ENCODE results near the gene BCL2A1.

DNA sequence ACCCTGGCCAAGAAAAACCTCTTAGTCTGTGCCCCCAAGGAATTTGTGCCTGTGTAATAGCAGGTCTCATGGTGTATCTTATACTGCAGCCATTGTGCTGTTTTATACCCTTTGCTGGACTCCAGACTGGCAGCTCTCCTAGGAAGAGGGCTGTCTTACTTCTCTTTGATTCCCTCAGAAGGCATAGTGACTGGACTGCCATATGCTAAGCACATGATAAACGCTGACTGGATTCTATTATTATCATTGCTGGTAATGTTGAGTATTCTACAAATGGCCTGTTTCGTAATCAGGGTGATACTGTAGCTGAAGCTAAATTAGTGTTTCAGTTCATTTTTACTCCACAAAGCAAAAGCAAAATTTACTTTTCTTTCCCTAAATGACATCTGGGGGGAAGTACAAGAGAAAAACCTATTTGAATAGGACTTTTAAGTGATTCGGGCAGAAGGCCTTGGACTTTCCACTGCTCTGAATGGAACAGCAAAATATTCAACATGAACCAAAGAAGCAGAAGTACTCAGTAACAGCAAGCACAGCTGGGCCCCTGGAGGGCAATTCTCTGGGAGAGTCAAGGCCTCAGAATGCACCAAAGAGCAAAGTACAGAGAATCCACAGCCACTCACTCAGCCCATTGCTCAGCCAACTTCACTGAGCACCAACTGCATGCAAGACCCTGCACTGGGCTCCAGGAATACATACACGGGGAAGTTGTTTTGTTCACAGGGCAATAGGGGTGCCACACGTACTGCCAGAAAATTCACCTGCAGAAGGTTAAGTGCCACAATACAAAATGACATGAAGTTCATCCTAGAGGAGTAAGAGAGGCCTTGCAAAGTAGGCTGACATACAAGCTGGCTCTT lies 7.9 kb upstream of the BCL2A1 start:
- no peak for TF ChIP-seq EZH2 (IDR thresholded peaks at IDR 0.05; ENCODE audit: borderline replicate concordance, insufficient read depth, low read depth, low read length, poor library complexity, severe bottlenecking)
- TF ChIP-seq, protein P1, sequence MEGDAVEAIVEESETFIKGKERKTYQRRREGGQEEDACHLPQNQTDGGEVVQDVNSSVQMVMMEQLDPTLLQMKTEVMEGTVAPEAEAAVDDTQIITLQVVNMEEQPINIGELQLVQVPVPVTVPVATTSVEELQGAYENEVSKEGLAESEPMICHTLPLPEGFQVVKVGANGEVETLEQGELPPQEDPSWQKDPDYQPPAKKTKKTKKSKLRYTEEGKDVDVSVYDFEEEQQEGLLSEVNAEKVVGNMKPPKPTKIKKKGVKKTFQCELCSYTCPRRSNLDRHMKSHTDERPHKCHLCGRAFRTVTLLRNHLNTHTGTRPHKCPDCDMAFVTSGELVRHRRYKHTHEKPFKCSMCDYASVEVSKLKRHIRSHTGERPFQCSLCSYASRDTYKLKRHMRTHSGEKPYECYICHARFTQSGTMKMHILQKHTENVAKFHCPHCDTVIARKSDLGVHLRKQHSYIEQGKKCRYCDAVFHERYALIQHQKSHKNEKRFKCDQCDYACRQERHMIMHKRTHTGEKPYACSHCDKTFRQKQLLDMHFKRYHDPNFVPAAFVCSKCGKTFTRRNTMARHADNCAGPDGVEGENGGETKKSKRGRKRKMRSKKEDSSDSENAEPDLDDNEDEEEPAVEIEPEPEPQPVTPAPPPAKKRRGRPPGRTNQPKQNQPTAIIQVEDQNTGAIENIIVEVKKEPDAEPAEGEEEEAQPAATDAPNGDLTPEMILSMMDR (IDR thresholded peaks at IDR 0.05) = no peak

Data from B cell (primary cell).